ENCODE data around the gene ZCCHC14. TPM values are rescaled to one million over a fixed set of nuclear protein-coding genes. Genes with fewer than 3 reads are reported as not detected.

Gene ZCCHC14
- total RNA-seq, 1 experiment from 2014 or later: 45.4 TPM

DNA sequence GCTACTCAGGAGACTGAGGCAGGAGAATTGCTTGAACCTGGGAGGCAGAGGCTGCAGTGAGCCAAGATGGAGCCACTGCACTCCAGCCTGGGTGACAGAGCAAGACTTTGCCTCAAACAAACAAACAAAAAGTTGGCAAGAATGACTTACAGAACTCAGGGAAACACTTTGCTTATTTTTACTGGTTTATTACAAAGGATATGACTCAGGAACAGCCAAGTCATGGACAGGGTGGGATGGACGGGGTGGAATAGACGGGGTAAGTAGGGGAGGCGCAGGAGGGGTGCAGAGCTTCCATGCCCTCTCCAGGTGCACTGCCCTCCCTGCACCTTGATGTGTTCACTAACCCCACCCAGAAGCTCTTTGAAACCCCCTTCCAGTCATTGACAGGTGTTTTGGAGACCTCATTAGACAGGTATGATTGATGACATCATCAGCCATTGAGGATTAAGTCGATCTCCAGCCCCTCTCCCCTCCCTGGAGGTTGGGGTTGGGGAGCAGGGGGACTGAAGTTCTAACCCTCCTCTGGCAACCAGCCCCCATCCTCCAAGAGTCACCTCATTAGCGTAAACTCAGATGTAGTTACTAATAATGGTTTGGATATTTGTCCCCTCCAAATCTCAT lies 41.3 kb upstream of the ZCCHC14 start:
- H3K36me3 Mint-ChIP-seq (ENCODE audit: insufficient read depth, unreplicated experiment): no peaks in the 10 kb centered on the region
- peaks cover 100% of the 10 kb centered on the region for H3K27me3 Mint-ChIP-seq (ENCODE audit: unreplicated experiment)
- intact Hi-C loops (cut with micrococcal nuclease; ENCODE audit: unreplicated experiment): no loop called here
- no peak for DNase-seq
- BruUV-seq (replicated peaks): no TSS peak
- TF ChIP-seq, protein P1, sequence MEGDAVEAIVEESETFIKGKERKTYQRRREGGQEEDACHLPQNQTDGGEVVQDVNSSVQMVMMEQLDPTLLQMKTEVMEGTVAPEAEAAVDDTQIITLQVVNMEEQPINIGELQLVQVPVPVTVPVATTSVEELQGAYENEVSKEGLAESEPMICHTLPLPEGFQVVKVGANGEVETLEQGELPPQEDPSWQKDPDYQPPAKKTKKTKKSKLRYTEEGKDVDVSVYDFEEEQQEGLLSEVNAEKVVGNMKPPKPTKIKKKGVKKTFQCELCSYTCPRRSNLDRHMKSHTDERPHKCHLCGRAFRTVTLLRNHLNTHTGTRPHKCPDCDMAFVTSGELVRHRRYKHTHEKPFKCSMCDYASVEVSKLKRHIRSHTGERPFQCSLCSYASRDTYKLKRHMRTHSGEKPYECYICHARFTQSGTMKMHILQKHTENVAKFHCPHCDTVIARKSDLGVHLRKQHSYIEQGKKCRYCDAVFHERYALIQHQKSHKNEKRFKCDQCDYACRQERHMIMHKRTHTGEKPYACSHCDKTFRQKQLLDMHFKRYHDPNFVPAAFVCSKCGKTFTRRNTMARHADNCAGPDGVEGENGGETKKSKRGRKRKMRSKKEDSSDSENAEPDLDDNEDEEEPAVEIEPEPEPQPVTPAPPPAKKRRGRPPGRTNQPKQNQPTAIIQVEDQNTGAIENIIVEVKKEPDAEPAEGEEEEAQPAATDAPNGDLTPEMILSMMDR (IDR thresholded peaks at IDR 0.05; ENCODE audit: unreplicated experiment): no peak
- no peaks in the 10 kb centered on the region for H3K4me1 Mint-ChIP-seq (ENCODE audit: low read depth, unreplicated experiment)
- CTCF ChIA-PET: no interaction called here
- no peak overlapping the region for H3K4me3 Mint-ChIP-seq (ENCODE audit: low read depth, unreplicated experiment)
- H3K27ac Mint-ChIP-seq (ENCODE audit: unreplicated experiment): no peak overlapping the region
- peaks cover 4% of the 10 kb centered on the region for H3K9me3 Mint-ChIP-seq (ENCODE audit: low read depth, unreplicated experiment)

DNA sequence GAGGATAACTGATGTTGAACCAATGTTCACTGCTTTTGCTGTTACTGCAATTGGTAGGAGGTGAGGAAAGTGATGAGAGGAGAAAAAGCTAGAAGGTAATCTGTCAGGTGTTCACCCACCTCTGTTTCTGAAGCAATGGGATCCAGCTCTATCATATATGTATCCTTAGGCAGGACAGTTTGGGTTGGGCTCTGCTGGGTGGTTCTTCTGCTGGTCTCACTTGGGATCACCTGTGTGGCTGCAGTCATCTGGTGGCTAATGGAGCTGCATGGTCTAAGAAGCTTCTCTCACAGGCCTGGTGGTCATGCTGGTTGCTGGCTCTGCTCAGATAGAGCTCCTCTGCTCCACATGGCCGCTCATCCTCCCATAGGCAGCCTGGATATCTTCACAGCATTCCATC lies 40.2 kb upstream of the ZCCHC14 start:
- H3K4me1 Mint-ChIP-seq (ENCODE audit: low read depth, unreplicated experiment): no peaks in the 10 kb centered on the region
- CTCF ChIA-PET: no interaction called here
- DNase-seq: no peak

DNA sequence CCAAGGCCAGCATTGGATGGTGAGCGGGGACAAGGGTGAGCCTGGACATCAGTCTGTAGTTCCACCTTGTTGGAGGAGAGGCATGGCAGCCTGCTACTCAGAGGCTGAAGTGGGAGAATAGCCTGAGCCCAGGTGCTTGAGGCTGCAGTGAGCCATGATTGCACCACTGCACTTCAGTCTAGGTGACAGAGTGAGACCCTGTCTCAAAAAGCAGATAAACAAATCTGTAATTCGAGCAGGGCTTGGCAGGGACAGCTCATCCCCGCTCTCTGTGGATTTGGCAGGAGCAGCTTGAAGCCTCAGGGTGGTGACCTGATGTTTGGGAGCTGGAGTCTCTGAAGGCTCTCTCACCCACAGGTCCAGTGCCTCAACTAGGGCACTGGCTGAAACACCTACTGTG lies 38.6 kb upstream of the ZCCHC14 start:
- no peak for DNase-seq
- intact Hi-C loops (cut with micrococcal nuclease; ENCODE audit: unreplicated experiment): no loop called here
- no peaks in the 10 kb centered on the region for H3K36me3 Mint-ChIP-seq (ENCODE audit: insufficient read depth, unreplicated experiment)
- TF ChIP-seq, protein P1 (IDR thresholded peaks at IDR 0.05; ENCODE audit: unreplicated experiment): no peak
- H3K4me1 Mint-ChIP-seq (ENCODE audit: low read depth, unreplicated experiment): no peaks in the 10 kb centered on the region
- H3K27ac Mint-ChIP-seq (ENCODE audit: unreplicated experiment): no peak overlapping the region
- H3K9me3 Mint-ChIP-seq (ENCODE audit: low read depth, unreplicated experiment): no peaks in the 10 kb centered on the region
- CTCF ChIA-PET: interaction anchor here (0.7 kb wide), 1 partner anchor 27 kb away, joined by 3 read pairs; no protein-coding TSS in a partner anchor
- H3K27me3 Mint-ChIP-seq (ENCODE audit: unreplicated experiment): peaks cover 89% of the 10 kb centered on the region
- BruUV-seq (replicated peaks): no TSS peak
- no peak overlapping the region for H3K4me3 Mint-ChIP-seq (ENCODE audit: low read depth, unreplicated experiment)

More for the DNA sequence above, 40.2 kb upstream of the ZCCHC14 start:
- TF ChIP-seq, protein P1 (IDR thresholded peaks at IDR 0.05; ENCODE audit: unreplicated experiment): no peak
- Mint-ChIP-seq H3K27me3 (ENCODE audit: unreplicated experiment) (peaks cover 100% of the 10 kb centered on the region), H3K36me3 (ENCODE audit: insufficient read depth, unreplicated experiment) (no peaks in the 10 kb centered on the region), H3K9me3 (ENCODE audit: low read depth, unreplicated experiment) (peaks cover 4% of the 10 kb centered on the region), H3K27ac (ENCODE audit: unreplicated experiment) (no peak overlapping the region), H3K4me3 (ENCODE audit: low read depth, unreplicated experiment) (no peak overlapping the region)
- BruUV-seq (replicated peaks): no TSS peak
- intact Hi-C loops (cut with micrococcal nuclease; ENCODE audit: unreplicated experiment): no loop called here

DNA sequence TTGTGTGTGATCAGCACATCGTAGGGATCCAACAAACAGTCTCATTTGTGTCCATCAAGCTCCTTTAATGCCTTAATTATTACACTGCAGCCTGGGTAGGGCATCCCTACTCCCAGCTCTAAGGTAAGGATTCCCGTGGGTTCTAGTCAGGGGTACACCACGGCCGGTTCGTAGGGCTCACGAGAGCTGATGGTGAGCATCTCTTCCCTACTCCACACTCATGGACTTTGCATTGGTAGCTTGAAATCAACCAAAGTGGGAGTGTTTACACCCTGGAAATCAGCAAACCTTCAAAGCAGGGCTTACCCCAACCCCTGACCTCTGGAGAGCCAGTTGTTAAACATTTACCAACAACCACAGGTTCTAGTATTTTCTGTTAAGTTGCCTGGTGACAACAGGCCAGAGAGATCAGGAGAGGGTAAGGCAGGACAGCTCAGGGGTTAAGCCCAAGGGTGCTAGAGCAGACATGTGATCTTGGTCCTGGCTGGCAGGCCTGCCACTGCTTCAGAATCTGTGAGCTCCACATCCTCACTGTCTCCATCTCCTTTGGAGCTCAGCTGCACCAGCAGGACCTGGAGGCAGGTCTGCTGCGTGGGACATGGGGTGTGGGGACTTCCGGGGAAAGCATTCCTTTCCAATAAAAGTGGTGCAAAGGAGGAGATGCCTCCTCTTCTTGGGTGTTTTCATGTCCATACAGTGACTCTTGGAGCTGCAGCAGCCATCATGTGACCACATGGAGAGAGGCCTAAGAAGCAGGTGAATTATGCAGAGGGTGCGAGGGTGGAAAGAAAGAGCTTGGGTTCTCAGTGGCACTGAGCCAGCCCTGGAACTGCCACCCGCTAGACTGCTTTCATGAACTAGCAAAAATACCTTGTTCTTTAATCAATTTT lies 36.1 kb upstream of the ZCCHC14 start:
- Mint-ChIP-seq H3K27me3 (ENCODE audit: unreplicated experiment) (peaks cover 89% of the 10 kb centered on the region), H3K36me3 (ENCODE audit: insufficient read depth, unreplicated experiment) (no peaks in the 10 kb centered on the region), H3K27ac (ENCODE audit: unreplicated experiment) (no peak overlapping the region), H3K4me1 (ENCODE audit: low read depth, unreplicated experiment) (no peaks in the 10 kb centered on the region), H3K9me3 (ENCODE audit: low read depth, unreplicated experiment) (no peaks in the 10 kb centered on the region), H3K4me3 (ENCODE audit: low read depth, unreplicated experiment) (no peak overlapping the region)
- no TSS peak for BruUV-seq (replicated peaks)
- CTCF ChIA-PET: interaction anchor here (0.5 to 0.9 kb wide), 2 partner anchors 9 to 41 kb away, joined by 3 to 7 read pairs; no protein-coding TSS in a partner anchor
- DNase-seq: no peak
- TF ChIP-seq, protein P1 (IDR thresholded peaks at IDR 0.05; ENCODE audit: unreplicated experiment): no peak
- intact Hi-C loops (cut with micrococcal nuclease; ENCODE audit: unreplicated experiment): no loop called here

Data from Calu3 (cell line).